Loucy (cell line): ENCODE results near the gene ZNF860.

Experiments used
- H2AFZ ChIP-seq: fragments of 200-600 bp; sonication (generic); 2 replicates; pipeline ENCODE4 v1.6.0; 2016; ENCODE audit warnings: antibody characterized with exemption, mild to moderate bottlenecking, low read length, moderate library complexity
- H3F3A ChIP-seq: fragments of 200-600 bp; 2 replicates; pipeline ENCODE4 v1.6.0; 2016; ENCODE audit warnings: antibody characterized with exemption, low read depth, mild to moderate bottlenecking
- H3K27me3 ChIP-seq: fragments of 200-600 bp; sonication (generic); 2 replicates; pipeline ENCODE4 v1.6.1; 2014; ENCODE audit warnings: low read length, mild to moderate bottlenecking; ENCODE audit not compliant: insufficient read depth, poor library complexity, severe bottlenecking
- H3K36me3 ChIP-seq: fragments of 200-600 bp; sonication (generic); 2 replicates; pipeline ENCODE4 v1.6.1; 2016; ENCODE audit warnings: low read length; ENCODE audit not compliant: insufficient read depth
- H3K4me1 ChIP-seq: fragments of 200-600 bp; sonication (generic); 2 replicates; pipeline ENCODE4 v1.5.1; 2014; ENCODE audit warnings: low read length, mild to moderate bottlenecking; ENCODE audit not compliant: insufficient read depth, poor library complexity, severe bottlenecking
- H3K4me2 ChIP-seq: fragments of 200-600 bp; sonication (generic); 2 replicates; pipeline ENCODE4 v1.6.0; 2014; ENCODE audit warnings: antibody characterized with exemption, low read length, low read depth, mild to moderate bottlenecking; ENCODE audit not compliant: poor library complexity, severe bottlenecking
- H3K4me3 ChIP-seq: fragments of 200-600 bp; sonication (generic); 2 replicates; pipeline ENCODE4 v1.5.1; 2014; ENCODE audit warnings: low read length, mild to moderate bottlenecking, mixed read lengths; ENCODE audit not compliant: poor library complexity, severe bottlenecking
- H3K79me2 ChIP-seq: fragments of 200-600 bp; sonication (generic); 2 replicates; pipeline ENCODE4 v1.6.1; 2014; ENCODE audit warnings: low read length; ENCODE audit not compliant: insufficient read depth
- H3K9ac ChIP-seq: fragments of 200-600 bp; sonication (generic); 2 replicates; pipeline ENCODE4 v1.6.0; 2014; ENCODE audit warnings: mild to moderate bottlenecking, low read depth, low read length, moderate library complexity; ENCODE audit not compliant: poor library complexity, severe bottlenecking
- H3K9me2 ChIP-seq: fragments of 200-600 bp; sonication (generic); replicated peaks from 2 replicates; pipeline ENCODE4 v1.6.1; 2016; ENCODE audit warnings: low read depth, low read length, mixed read lengths
- H3K9me3 ChIP-seq: fragments of 200-600 bp; sonication (generic); 2 replicates; pipeline ENCODE4 v1.6.1; 2014; ENCODE audit warnings: mild to moderate bottlenecking, antibody characterized with exemption, low read length, low read depth; ENCODE audit not compliant: insufficient read depth
- H4K20me1 ChIP-seq: fragments of 200-600 bp; sonication (generic); 2 replicates; pipeline ENCODE4 v1.6.0; 2014; ENCODE audit warnings: antibody characterized with exemption, low read length, mild to moderate bottlenecking; ENCODE audit not compliant: insufficient read depth, poor library complexity, severe bottlenecking
- EZH2phosphoT487 ChIP-seq: fragments of 200-600 bp; IDR thresholded peaks from 2 replicates; pipeline ENCODE4 v1.6.1; 2018; ENCODE audit warnings: antibody characterized with exemption, mild to moderate bottlenecking, moderate library complexity, borderline replicate concordance
- TF ChIP-seq, protein P1 (sequence below): fragments of 200-600 bp; sonication (generic); conservative IDR thresholded peaks from 2 replicates; pipeline ENCODE4 v1.5.1; 2014; ENCODE audit warnings: mild to moderate bottlenecking, antibody characterized with exemption, low read length

The ZNF860 gene

DNA sequence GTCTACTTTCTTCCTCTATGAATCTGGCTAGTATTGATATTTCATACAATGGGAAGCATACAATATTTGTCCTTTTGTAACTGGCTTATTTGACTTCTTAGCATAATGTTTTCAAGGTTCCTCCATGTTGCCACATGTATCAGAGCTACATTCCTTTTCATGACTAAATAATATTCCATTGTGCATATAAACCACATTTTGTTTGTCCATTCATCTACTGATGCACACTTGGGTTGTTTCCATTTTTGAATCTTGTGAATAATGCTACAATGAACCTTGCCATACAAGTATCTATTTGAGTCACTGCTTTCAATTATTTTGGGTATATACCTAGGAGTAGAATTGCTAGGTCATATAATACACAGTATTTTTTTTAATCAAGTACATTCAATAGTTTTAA is 38.5 kb upstream of the ZNF860 start:
- H3F3A ChIP-seq, result no peaks in the 10 kb centered on the region
- H4K20me1 ChIP-seq, result no peaks in the 10 kb centered on the region
- no peak overlapping the region for H2AFZ ChIP-seq
- H3K4me2 ChIP-seq, result no peak overlapping the region
- H3K9me3 ChIP-seq, result no peaks in the 10 kb centered on the region
- H3K9ac ChIP-seq, result no peak overlapping the region
- no peaks in the 10 kb centered on the region for H3K36me3 ChIP-seq
- no peaks in the 10 kb centered on the region for H3K4me1 ChIP-seq
- H3K79me2 ChIP-seq, result no peaks in the 10 kb centered on the region
- H3K9me2 ChIP-seq, result no peaks in the 10 kb centered on the region
- H3K27me3 ChIP-seq, result peaks cover 4% of the 10 kb centered on the region
- TF ChIP-seq EZH2phosphoT487, result no peak
- TF ChIP-seq, protein P1, sequence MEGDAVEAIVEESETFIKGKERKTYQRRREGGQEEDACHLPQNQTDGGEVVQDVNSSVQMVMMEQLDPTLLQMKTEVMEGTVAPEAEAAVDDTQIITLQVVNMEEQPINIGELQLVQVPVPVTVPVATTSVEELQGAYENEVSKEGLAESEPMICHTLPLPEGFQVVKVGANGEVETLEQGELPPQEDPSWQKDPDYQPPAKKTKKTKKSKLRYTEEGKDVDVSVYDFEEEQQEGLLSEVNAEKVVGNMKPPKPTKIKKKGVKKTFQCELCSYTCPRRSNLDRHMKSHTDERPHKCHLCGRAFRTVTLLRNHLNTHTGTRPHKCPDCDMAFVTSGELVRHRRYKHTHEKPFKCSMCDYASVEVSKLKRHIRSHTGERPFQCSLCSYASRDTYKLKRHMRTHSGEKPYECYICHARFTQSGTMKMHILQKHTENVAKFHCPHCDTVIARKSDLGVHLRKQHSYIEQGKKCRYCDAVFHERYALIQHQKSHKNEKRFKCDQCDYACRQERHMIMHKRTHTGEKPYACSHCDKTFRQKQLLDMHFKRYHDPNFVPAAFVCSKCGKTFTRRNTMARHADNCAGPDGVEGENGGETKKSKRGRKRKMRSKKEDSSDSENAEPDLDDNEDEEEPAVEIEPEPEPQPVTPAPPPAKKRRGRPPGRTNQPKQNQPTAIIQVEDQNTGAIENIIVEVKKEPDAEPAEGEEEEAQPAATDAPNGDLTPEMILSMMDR, result no peak
- no peak overlapping the region for H3K4me3 ChIP-seq

DNA sequence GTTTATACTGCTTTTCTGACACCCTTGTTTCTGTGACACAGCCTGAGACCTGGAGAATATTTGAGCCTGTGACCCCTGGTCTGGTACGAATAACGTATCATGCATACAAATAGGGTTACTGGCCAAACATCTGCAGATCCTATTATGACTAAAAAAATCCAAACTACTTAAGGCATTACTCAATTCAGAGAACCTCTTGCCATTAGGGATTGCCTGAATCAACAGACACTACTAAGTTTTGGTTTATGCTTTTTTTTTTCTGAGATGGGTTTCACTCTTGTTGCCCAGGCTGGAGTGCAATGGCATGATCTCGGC is 35.9 kb upstream of the ZNF860 start:
- H3K79me2 ChIP-seq, result no peaks in the 10 kb centered on the region
- no peaks in the 10 kb centered on the region for H3K9me2 ChIP-seq
- no peaks in the 10 kb centered on the region for H3K4me1 ChIP-seq
- no peak overlapping the region for H2AFZ ChIP-seq
- no peaks in the 10 kb centered on the region for H4K20me1 ChIP-seq
- H3K36me3 ChIP-seq, result no peaks in the 10 kb centered on the region
- no peaks in the 10 kb centered on the region for H3K9me3 ChIP-seq
- H3F3A ChIP-seq, result no peaks in the 10 kb centered on the region
- H3K4me2 ChIP-seq, result no peak overlapping the region
- TF ChIP-seq EZH2phosphoT487, result no peak
- TF ChIP-seq, protein P1, result no peak
- no peak overlapping the region for H3K4me3 ChIP-seq
- H3K9ac ChIP-seq, result no peak overlapping the region
- no peaks in the 10 kb centered on the region for H3K27me3 ChIP-seq

DNA sequence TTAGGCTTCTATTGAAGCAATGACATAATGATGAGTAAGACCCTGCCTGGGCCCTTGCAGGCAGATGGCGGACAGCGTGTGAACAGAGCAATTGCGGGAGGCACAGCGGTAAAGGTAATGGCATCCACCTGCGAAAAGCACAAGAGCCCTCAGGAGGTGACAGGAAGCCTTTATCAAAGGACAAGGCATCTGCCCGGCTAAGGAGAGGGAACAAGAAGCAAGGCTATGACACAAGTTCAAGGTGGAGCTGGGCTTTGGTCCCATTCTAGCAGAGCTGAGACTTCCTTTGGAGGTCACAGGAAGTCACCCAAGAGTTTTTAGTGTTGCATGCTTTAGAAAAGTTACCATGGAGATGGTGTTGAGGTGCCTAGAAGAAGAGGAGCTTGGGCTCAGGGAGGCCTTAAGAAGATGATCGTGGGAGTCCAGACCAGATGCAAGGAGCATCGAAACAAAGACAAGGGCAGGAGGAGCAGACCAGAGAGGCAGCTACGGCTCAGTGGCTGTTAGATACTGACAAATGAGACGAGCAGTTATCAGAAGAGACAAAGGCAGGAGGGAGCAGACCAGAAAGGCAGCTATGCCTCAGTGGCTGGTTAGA is 35.0 kb upstream of the ZNF860 start:
- Histone ChIP-seq H3K9me3 (no peaks in the 10 kb centered on the region), H3K4me3 (no peak overlapping the region), H3F3A (no peaks in the 10 kb centered on the region), H3K79me2 (no peaks in the 10 kb centered on the region), H3K27me3 (no peaks in the 10 kb centered on the region), H3K36me3 (no peaks in the 10 kb centered on the region), H3K4me2 (no peak overlapping the region), H2AFZ (no peak overlapping the region), H3K4me1 (no peaks in the 10 kb centered on the region), H3K9ac (no peak overlapping the region), H4K20me1 (no peaks in the 10 kb centered on the region), H3K9me2 (no peaks in the 10 kb centered on the region)
- no peak for TF ChIP-seq EZH2phosphoT487
- TF ChIP-seq, protein P1, result no peak
